Eye (tissue), 1 donor: ENCODE data around the gene BICD1.

Source experiments
- DNase-seq: peaks from one replicate; pipeline ENCODE4 v3.0.0-alpha.2; 2015

BICD1 gene

GRCh38 chr12:32104572-32105355 lies 1.9 kb upstream of the BICD1 start:
- no peak for DNase-seq

- DNase-seq = no peak
Measured at GRCh38 chr12:32105986-32106516, 596 bp upstream of the BICD1 start.

GRCh38 chr12:32107359-32108267 lies 966 bp downstream of the BICD1 start:
- DNase-seq = peak; percentile 72

- DNase-seq = peak; percentile 14
Measured at GRCh38 chr12:32108787-32109186, 2.1 kb downstream of the BICD1 start.

GRCh38 chr12:32110417-32110816 lies 3.8 kb downstream of the BICD1 start:
- no peak for DNase-seq

- no peak for DNase-seq
Measured at GRCh38 chr12:32110942-32111341, 4.3 kb downstream of the BICD1 start.

GRCh38 chr12:32115404-32116104 lies 8.9 kb downstream of the BICD1 start:
- DNase-seq = peak; percentile 41

- DNase-seq = no peak
Measured at GRCh38 chr12:32116897-32117296, 10.2 kb downstream of the BICD1 start.

GRCh38 chr12:32117316-32117715 lies 10.7 kb downstream of the BICD1 start:
- DNase-seq = no peak

- no peak for DNase-seq
Measured at GRCh38 chr12:32118806-32119205, 12.2 kb downstream of the BICD1 start.

GRCh38 chr12:32120419-32120818 lies 13.8 kb downstream of the BICD1 start:
- DNase-seq = no peak

- no peak for DNase-seq
Measured at GRCh38 chr12:32124637-32125036, 18.0 kb downstream of the BICD1 start.

GRCh38 chr12:32125455-32126084 lies 18.9 kb downstream of the BICD1 start:
- DNase-seq = no peak

- DNase-seq = no peak
Measured at GRCh38 chr12:32126720-32127119, 20.1 kb downstream of the BICD1 start.

- no peak for DNase-seq
Measured at GRCh38 chr12:32131666-32132065, 25.0 kb downstream of the BICD1 start.

- DNase-seq = no peak
Measured at GRCh38 chr12:32134101-32134888, 27.6 kb downstream of the BICD1 start.

GRCh38 chr12:32135967-32136366 lies 29.3 kb downstream of the BICD1 start:
- no peak for DNase-seq

GRCh38 chr12:32136404-32136803 lies 29.8 kb downstream of the BICD1 start:
- DNase-seq = no peak

GRCh38 chr12:32139064-32139421 lies 32.4 kb downstream of the BICD1 start:
- DNase-seq = peak; percentile 44

- no peak for DNase-seq
Measured at GRCh38 chr12:32140877-32141276, 34.2 kb downstream of the BICD1 start.

GRCh38 chr12:32145096-32145495 lies 38.4 kb downstream of the BICD1 start:
- DNase-seq = no peak
